Ascending aorta (tissue), 2 donors: ENCODE measurements around the gene SPEM3. TPM values are rescaled to one million over a fixed set of nuclear protein-coding genes. Genes with fewer than 3 reads are reported as not detected.

Experiments used
- DNase-seq, 2 donors: peaks; one replicate each; pipeline ENCODE4 v3.0.0-alpha.2; 2019; ENCODE audit warnings: low spot score in 2 of 2
- H3K27ac ChIP-seq, 2 donors: fragments of 200-600 bp; sonication (generic); one replicate each; pipeline ENCODE4 v1.5.1; 2016 to 2017; ENCODE audit warnings: mild to moderate bottlenecking in 1 of 2
- H3K27me3 ChIP-seq: fragments of 200-600 bp; sonication (generic); one replicate; pipeline ENCODE4 v1.5.1; 2017
- H3K36me3 ChIP-seq, 2 donors: fragments of 200-600 bp; sonication (generic); one replicate each; pipeline ENCODE4 v1.5.1; 2016
- H3K4me1 ChIP-seq, 2 donors: fragments of 200-600 bp; sonication (generic); one replicate each; pipeline ENCODE4 v1.5.1; 2016 to 2017; ENCODE audit warnings: mild to moderate bottlenecking in 1 of 2
- H3K4me3 ChIP-seq, 2 donors: fragments of 200-600 bp; sonication (generic); one replicate each; pipeline ENCODE4 v1.5.1; 2016 to 2017; ENCODE audit warnings: mild to moderate bottlenecking in 1 of 2
- H3K9me3 ChIP-seq, 2 donors: fragments of 200-600 bp; sonication (generic); one replicate each; pipeline ENCODE4 v1.5.1; 2016
- intact Hi-C: fragments of 100-400 bp; cut with DNase I; formaldehyde crosslinking; loops from one replicate; pipeline ENCODE4 v1.15.1; 2023
- total RNA-seq: library from RNA; depleted of rRNA; stranded (reverse); fragments of >200 nt; gene quantifications from one replicate; pipeline ENCODE4 v1.1.0, GENCODE V29; 2016
- TF ChIP-seq, protein P1 (sequence below), 3 experiments: fragments of 200-600 bp in 2 of 3; fragments of 450-650 bp in 1 of 3; sonication (generic) in 2 of 3; IDR thresholded peaks; one replicate each; pipeline ENCODE4 v1.5.1; 2016 to 2019; ENCODE audit warnings: antibody characterized with exemption in 3 of 3, mild to moderate bottlenecking in 1 of 3, moderate library complexity in 1 of 3

The SPEM3 gene
- total RNA-seq, 1 donor from 2014 or later, result not detected

DNA sequence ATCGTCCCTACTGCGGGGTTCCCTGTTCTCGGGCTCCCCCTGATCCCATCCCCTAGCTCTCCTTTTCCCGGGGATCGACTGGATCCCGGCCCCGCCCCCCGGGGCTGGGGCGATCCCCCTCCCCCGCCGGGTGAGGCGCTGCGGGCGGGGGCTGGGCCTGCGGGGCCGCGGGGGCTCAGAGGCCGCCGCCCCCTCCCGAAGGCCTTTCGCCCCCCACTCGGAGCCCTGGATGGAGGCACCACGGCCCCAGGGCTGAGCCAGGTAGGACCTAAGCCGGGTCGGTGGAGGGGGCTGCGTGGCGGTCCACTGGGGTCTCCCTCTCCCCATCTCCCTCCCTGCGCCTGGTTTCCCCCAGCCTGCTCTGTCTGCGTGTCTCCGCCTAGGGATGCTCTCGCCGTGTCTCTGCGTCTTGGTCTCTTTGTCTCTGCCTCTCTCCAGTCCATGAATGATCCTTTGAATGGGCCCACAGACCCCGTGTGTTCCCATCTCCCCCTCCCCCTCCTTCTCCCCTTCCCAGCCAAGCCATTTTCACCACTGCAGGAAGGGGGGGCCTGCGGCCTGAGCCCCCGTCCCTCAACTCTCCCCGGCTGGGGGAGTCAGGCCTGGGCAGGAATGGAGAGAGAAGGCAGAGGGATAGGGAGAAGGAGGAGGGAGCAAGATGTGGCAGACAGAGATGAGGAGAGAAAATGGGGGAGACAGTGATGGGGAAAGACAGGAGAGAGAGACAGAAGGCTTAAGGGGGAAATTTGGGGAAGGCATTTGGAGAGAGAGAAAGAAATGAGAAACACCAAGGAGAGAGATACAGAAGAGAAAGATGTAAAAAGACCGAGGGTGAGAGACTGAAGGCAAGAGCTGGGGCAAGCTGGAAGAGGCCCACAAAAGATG, 23.1 kb upstream of the SPEM3 start:
- intact Hi-C loops, result loop anchor here (2.0 to 10.0 kb wide), 2 partner anchors 155 to 279 kb away; partner anchors contain the start of genes SENP3, TP53 and WRAP53
- no peak for DNase-seq
- peaks cover 0 to 22% of the 10 kb centered on the region in 2 donors for H3K4me1 ChIP-seq
- H3K27me3 ChIP-seq, result no peaks in the 10 kb centered on the region
- peaks cover 0 to 7% of the 10 kb centered on the region in 2 donors for H3K36me3 ChIP-seq
- no peaks in the 10 kb centered on the region for H3K9me3 ChIP-seq
- peak overlapping the region; percentile 89 to 92 for H3K27ac ChIP-seq
- H3K4me3 ChIP-seq, result peak overlapping the region; percentile 67 to 85
- TF ChIP-seq, protein P1, sequence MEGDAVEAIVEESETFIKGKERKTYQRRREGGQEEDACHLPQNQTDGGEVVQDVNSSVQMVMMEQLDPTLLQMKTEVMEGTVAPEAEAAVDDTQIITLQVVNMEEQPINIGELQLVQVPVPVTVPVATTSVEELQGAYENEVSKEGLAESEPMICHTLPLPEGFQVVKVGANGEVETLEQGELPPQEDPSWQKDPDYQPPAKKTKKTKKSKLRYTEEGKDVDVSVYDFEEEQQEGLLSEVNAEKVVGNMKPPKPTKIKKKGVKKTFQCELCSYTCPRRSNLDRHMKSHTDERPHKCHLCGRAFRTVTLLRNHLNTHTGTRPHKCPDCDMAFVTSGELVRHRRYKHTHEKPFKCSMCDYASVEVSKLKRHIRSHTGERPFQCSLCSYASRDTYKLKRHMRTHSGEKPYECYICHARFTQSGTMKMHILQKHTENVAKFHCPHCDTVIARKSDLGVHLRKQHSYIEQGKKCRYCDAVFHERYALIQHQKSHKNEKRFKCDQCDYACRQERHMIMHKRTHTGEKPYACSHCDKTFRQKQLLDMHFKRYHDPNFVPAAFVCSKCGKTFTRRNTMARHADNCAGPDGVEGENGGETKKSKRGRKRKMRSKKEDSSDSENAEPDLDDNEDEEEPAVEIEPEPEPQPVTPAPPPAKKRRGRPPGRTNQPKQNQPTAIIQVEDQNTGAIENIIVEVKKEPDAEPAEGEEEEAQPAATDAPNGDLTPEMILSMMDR (IDR thresholded peaks at IDR 0.05), result no peak

DNA sequence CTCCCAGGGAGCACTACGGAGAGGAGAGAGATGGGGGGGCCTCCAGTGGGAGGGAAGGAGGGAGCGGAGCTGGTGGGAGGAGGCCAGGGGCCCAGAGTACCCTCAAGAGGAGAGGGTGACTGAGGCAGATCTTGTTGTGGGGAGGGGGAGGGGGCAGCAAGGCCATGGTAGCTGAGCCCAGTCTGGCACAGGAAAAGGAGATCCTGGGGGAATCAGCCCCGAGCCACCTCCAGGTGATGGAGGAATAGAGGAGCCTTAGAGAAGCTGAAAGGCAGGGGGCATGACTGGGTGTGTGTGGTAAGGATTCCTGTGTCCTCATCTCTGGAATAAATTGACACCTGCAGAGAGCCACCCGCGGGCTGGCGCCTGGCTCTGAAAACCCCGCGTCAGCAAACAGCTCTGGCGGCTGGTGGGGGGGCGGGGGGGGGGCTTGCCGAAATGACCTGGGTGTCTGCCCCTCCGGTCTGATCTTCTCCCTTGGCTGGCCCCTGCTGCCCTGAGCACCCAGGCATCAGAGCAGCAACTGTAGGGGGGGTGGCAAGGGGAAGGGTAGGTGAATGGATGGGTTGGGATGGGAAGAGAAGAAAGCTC, 22.3 kb upstream of the SPEM3 start:
- Histone ChIP-seq H3K27me3 (no peaks in the 10 kb centered on the region), H3K27ac (peak overlapping the region; percentile 89 to 92), H3K9me3 (no peaks in the 10 kb centered on the region), H3K4me3 (peak overlapping the region in 1 of 2 donors; percentile 85), H3K4me1 (peaks cover 0 to 22% of the 10 kb centered on the region in 2 donors), H3K36me3 (peaks cover 0 to 7% of the 10 kb centered on the region in 2 donors)
- TF ChIP-seq, protein P1 (IDR thresholded peaks at IDR 0.05), result no peak
- DNase-seq, result no peak
- intact Hi-C loops, result loop anchor here (10.0 kb wide), 1 partner anchor 278 kb away; the partner anchor contains the start of genes TP53 and WRAP53

DNA sequence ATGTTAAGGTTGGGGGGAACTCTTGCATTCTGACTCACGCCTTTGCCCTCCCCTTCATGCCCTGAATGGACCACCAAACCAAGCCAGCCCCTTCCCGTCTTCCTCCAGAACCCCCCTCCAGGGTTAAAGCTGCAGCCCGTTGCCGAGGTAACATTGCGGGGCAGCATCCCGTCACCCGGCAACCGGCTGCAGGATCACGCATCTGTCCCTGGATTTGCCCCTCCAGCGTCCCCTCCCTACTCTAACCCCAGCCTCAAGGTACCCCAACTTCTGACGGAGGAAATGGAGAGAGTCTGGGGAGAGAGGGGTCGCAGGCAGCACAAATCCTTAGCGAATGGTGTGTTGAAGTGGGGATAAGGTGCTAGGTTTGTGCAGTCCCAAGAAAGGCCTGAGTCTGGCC, 21.6 kb upstream of the SPEM3 start:
- intact Hi-C loops, result loop anchor here (10.0 kb wide), 1 partner anchor 278 kb away; the partner anchor contains the start of genes TP53 and WRAP53
- peaks cover 0 to 7% of the 10 kb centered on the region in 2 donors for H3K36me3 ChIP-seq
- TF ChIP-seq, protein P1 (IDR thresholded peaks at IDR 0.05), result no peak
- peaks cover 0 to 19% of the 10 kb centered on the region in 2 donors for H3K4me1 ChIP-seq
- H3K4me3 ChIP-seq, result no peak overlapping the region
- no peak for DNase-seq
- H3K9me3 ChIP-seq, result no peaks in the 10 kb centered on the region
- H3K27me3 ChIP-seq, result no peaks in the 10 kb centered on the region
- H3K27ac ChIP-seq, result no peak overlapping the region

DNA sequence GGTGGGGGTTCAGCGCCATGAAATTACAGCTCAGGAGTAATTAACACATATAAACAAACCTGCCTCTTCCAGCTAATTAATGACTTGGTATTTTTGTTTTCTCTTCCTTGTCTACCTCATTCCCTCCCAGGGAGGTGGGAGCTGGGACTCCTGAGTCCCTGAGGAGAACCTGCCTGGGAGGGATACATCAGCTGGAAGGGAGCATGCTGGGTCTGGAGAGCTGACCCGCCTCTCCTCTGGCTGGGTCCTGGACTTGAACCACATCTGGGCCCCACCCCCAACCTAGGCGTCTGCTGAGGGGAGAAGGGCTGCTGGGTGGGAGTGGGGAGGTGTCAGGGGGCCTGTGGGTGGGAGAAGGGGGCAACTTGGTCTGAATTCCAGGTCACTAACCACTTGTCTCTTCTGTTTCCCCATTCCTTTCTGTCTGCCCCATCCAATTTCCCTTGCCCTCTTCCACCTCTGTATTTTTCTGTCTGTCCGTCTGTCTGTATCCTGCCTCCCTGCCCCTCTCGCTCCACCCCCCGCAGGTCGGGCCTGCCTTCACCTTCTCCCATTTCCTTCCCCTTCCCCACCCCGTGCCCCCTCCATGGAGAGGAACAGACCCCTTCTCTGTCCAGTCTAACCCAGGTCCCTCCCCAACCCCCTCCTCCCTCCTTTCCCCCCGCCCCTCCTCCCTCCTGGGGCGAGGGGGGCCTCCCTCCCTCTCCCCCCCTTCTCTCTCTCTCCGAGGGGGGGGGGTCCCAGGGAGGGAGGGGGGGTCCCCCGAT, 21.0 kb upstream of the SPEM3 start, which contains the start of gene NLGN2:
Gene NLGN2 (plus strand): TSS at position 361 of the 767 bp plus-strand sequence. CDS start 411 bp downstream, outside the sequence.
- no peak within 1 kb of the TSS for H3K4me3 ChIP-seq
- no peak for DNase-seq
- intact Hi-C loops, result loop anchor here (10.0 kb wide), 1 partner anchor 277 kb away; the partner anchor contains the start of genes TP53 and WRAP53
- H3K27ac ChIP-seq, result no peak within 1 kb of the TSS
- H3K9me3 ChIP-seq, result no peaks in the 10 kb centered on the region
- H3K4me1 ChIP-seq, result peaks cover 0 to 13% of the 10 kb centered on the region in 2 donors
- H3K27me3 ChIP-seq, result no peaks in the 10 kb centered on the region
- H3K36me3 ChIP-seq, result peaks cover 0 to 7% of the 10 kb centered on the region in 2 donors
- TF ChIP-seq, protein P1 (IDR thresholded peaks at IDR 0.05), result no peak

DNA sequence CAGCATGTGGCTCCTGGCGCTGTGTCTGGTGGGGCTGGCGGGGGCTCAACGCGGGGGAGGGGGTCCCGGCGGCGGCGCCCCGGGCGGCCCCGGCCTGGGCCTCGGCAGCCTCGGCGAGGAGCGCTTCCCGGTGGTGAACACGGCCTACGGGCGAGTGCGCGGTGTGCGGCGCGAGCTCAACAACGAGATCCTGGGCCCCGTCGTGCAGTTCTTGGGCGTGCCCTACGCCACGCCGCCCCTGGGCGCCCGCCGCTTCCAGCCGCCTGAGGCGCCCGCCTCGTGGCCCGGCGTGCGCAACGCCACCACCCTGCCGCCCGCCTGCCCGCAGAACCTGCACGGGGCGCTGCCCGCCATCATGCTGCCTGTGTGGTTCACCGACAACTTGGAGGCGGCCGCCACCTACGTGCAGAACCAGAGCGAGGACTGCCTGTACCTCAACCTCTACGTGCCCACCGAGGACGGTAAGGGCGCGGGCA, 20.4 kb upstream of the SPEM3 start:
- no peak for DNase-seq
- Histone ChIP-seq H3K36me3 (peaks cover 0 to 7% of the 10 kb centered on the region in 2 donors), H3K27me3 (no peaks in the 10 kb centered on the region), H3K9me3 (no peaks in the 10 kb centered on the region), H3K27ac (no peak overlapping the region), H3K4me3 (no peak overlapping the region), H3K4me1 (peaks cover 0 to 7% of the 10 kb centered on the region in 2 donors)
- TF ChIP-seq, protein P1 (IDR thresholded peaks at IDR 0.05), result no peak
- intact Hi-C loops, result loop anchor here (10.0 kb wide), 1 partner anchor 277 kb away; the partner anchor contains the start of genes TP53 and WRAP53
